NCI-H446 treated with DMSO at 0.1 percent for 48 hours (cell line): Measurements from ENCODE around the gene IL3.
"Not testable (repeated sequence)": the region's sequence is repeated elsewhere in the genome, so short reads cannot be mapped to it uniquely, and the experiment has no call there.

Experiments used
- DNase-seq: peaks from one replicate; lab custom pipeline; 2025; lab: John Stamatoyannopoulos, UW

Gene IL3

GRCh38 chr5:132095077-132095410 is 34.6 kb downstream of the IL3 start:
- DNase-seq, result no peak

GRCh38 chr5:132095424-132095972 is 35.0 kb downstream of the IL3 start:
- no peak for DNase-seq

GRCh38 chr5:132096904-132097303 is 36.4 kb downstream of the IL3 start:
- DNase-seq, result no peak

GRCh38 chr5:132098151-132098594 is 37.7 kb downstream of the IL3 start:
- no peak for DNase-seq

GRCh38 chr5:132098621-132099020 is 38.2 kb downstream of the IL3 start:
- DNase-seq, result no peak

GRCh38 chr5:132099076-132099748 is 38.8 kb downstream of the IL3 start:
- DNase-seq, result no peak

- DNase-seq, result no peak
Observed at GRCh38 chr5:132099905-132100304, 39.5 kb downstream of the IL3 start.

- no peak for DNase-seq
Observed at GRCh38 chr5:132100672-132101261, 40.3 kb downstream of the IL3 start.

GRCh38 chr5:132101385-132101880 is 41.0 kb downstream of the IL3 start:
- DNase-seq, result no peak

GRCh38 chr5:132102101-132102701 is 41.7 kb downstream of the IL3 start:
- no peak for DNase-seq

- no peak for DNase-seq
Observed at GRCh38 chr5:132102944-132103331, 42.5 kb downstream of the IL3 start.

GRCh38 chr5:132103332-132103951 is 43.0 kb downstream of the IL3 start:
- DNase-seq, result peak; percentile 60

GRCh38 chr5:132103969-132104391 is 43.5 kb downstream of the IL3 start:
- peak; percentile 44 for DNase-seq

GRCh38 chr5:132104556-132104955 is 44.1 kb downstream of the IL3 start:
- DNase-seq, result no peak

GRCh38 chr5:132105688-132106087 is 45.2 kb downstream of the IL3 start:
- DNase-seq, result no peak

GRCh38 chr5:132108495-132108894 is 48.0 kb downstream of the IL3 start:
- DNase-seq, result not testable (repeated sequence)

GRCh38 chr5:132108957-132109356 is 48.5 kb downstream of the IL3 start:
- not testable (repeated sequence) for DNase-seq

GRCh38 chr5:132109494-132110053 is 49.1 kb downstream of the IL3 start:
- DNase-seq, result no peak

GRCh38 chr5:132110195-132110594 is 49.7 kb downstream of the IL3 start:
- DNase-seq, result no peak

- DNase-seq, result no peak
Observed at GRCh38 chr5:132110930-132111329, 50.5 kb downstream of the IL3 start.

GRCh38 chr5:132112111-132112510 is 51.7 kb downstream of the IL3 start:
- no peak for DNase-seq
